HG03095 (cell line): ENCODE results near the gene ASAP2.
A peak's percentile ranks its signal among the peaks of the same experiment; 100 is the strongest.

ENCODE experiments used
- ATAC-seq: cut with Tn5 transposase; IDR thresholded peaks from one replicate; pipeline ENCODE4 v1.9.1; 2021; ENCODE audit warnings: moderate library complexity; ENCODE audit not compliant: unreplicated experiment

ASAP2 gene

DNA sequence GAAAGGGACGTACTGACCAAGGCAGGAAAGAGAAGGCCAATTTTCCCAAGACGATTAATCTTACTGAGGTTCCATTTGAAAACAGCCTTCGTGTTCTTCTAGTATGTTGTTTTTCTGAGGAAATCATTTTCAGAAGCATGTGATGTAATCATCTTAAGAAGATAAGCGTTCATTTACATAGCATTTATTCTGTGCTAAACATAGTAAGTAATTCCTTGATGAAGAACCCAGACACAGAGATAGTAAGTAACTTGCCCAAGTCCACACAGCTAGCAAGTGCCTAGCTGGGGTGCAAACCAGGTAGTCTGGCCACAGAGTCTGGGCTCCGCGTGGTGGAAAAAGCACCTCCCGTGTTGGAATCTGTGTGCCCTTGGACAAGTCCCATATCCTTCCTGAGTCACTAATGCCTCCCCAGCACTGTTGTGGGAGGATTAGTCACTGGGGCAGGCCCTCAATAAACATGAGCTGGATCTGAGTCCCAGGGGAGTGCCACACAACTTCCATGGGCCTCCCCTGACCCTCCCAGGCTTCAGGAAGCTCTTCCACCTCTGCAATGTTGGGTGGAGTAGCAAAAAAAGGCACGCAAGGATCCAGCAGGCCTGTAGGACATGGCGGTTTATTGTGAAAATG, 26.9 kb upstream of the ASAP2 start:
- ATAC-seq = no peak

DNA sequence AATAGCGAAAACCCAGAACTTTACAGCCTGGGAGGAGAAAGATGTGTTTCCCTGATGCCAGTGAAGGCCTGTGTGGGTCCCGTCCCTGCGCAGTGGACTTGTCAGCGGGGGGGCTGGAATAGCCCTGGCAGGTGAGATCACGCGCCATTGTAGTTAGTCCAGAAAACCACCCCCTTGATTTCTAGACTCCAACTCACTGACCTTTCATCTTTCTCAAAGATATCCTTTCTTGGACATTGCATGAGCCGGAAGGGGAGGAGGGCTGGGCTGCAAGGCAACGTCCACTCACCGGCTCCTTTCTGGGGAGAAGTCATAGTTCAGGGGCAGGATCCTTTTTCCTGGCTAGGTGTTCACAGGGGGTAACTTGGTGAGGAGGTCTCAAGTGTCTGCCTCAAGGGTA, 22.3 kb upstream of the ASAP2 start:
- ATAC-seq = no peak

DNA sequence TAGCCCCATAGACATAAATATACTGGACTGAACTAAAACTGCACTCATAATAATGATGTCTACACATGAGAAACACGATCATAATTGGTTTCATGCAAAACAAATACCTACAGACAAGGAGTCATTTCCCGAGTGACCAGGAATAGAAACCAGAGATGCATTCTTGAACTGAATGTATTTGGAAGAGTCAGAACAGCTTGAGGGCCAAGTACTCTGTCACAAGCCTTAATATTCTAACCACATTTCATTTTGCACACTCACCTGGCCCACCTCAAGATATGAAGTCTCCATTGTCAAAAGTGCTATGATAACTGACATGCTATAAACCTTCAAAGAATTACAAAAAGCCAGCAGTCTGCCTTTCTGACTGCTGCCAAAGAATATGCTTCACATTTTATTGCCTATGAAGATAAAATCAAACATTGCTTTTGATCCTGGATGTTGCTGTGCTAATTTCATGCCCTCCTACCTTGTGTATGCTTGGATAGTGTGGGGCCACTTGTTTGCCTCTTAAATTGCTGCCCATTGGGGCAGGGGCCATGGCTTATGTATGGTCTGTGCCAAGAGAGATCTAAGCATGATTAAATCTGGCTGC, 18.9 kb upstream of the ASAP2 start:
- ATAC-seq = no peak

DNA sequence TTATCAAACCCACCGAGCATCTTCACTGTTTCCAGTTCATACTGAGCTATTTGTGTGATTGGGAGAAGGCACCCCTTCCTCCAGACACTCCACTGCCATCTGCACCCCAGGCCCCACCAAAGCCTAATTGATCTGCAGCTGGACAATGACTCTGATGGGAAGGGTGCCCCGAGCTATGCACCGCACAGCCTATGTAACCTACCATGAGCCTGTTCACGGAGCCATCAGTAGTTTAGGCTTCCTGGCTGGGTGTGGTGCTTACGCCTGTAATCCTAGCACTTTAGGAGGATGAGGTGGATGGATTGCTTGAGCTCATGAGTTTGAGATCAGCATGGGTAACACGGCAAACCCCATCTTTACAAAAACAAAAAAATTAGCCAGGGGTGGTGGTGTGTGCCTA, 17.8 kb upstream of the ASAP2 start:
- no peak for ATAC-seq

DNA sequence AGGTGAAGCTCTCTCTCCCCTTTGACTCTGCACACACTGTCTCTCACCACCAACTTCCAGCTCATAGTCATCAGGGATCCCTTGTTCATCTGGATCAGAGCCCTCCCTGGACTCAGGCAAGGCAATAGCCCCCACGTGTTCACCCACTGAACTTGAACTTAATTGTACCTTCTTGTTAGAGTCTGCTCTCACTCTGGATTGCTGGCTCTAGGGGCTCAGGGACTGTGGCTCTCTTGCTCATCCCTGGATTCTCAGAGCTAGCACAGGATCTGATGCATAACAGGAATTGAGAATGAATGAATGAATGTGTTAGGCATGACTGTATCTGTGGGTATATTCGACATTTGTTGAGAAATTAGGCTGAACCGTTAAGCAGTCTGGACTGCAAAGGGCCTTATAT, 16.7 kb upstream of the ASAP2 start:
- ATAC-seq = no peak

DNA sequence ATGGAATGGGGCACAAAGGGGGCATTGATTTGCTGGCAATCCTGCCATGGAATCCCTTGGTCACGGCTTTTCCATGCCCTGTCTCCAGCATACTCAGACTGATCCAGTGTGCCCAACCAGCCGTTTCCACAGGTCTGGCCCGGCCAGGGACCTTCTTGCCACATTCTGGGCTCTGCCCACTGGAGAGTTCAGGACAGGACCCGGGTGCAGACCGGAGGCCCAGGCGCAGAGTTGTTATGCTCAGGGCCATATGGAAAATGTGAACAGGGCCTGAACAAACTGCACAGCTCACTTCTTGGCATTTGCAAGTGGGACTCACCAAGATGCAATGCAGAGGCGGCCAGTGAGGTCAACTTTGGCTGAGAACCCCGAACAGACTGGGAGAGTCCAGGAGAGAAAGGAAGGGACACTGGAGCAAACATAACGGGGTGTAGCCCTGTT, 15.6 kb upstream of the ASAP2 start:
- no peak for ATAC-seq

DNA sequence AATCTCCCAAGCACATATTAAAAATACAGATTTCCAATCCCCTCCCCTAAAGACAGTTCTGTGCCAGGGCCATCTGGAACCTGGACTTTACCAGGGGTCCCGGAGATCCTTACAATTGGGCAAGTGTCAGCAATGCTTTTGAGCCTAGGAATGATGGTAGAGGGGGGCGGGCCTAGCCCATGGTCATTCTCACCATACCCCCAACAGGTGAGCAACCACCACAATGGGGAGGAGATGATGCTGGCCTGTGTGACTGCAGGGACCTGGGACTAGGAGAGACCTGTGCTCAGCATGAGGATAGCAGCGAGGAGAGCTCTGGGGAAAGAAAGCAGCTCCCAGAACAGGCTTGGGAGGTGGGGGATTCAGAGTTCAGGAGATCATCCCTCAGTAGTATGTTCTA, 13.9 kb upstream of the ASAP2 start:
- ATAC-seq = no peak

DNA sequence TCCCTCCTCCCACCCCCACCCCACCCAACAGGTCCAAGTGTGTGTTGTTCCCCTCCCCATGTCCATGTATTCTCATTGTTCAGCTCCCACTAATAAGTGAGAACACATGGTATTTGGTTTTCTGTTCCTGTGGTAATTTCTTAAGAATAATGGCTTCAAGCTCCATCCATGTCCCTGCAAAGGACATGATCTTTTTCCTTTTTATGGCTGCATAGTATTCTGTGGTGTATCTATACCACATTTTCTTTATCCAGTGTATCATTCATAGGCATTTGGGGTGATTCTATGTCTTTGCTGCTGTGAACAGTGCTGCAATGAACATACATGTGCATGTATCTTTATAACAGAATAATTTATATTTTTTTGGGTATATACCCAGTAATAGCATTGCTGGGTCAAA, 12.3 kb upstream of the ASAP2 start:
- ATAC-seq = no peak

DNA sequence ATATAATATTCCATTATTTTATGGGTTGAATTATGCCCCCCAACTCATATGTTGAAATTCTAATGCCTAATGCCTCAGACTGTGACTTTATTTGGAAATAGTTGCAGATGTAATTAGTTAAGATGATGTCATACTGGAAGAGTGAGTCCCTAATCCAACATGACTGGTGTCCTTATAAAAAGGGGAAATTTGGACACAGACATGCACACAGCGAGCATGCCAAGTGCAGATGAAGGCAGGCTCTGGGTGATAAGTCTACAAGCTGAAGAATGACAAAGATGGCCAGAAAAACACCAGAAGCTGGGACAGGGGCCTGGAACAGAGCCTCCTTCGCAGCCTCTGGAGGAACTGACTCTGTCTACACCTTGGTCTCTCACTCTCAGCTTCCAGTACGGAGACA, 10.0 kb upstream of the ASAP2 start:
- no peak for ATAC-seq

DNA sequence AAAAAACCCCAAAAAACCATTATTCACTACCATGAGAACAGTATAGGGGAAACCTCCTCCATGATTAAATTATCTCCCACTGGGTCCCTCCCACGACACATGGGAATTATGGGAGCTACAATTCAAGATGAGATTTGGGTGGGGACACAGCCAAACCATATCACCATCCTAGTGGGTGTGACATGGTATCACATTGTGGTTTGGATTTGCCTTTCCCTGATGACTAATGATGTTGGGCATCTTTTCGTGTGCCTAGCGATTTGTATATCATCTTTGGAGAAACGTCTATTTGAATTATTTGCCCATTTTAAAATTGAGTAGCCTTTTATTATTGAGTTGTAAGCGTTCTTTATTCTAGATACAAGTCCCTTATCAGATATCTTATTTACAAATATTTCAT, 8.7 kb upstream of the ASAP2 start:
- ATAC-seq = no peak

DNA sequence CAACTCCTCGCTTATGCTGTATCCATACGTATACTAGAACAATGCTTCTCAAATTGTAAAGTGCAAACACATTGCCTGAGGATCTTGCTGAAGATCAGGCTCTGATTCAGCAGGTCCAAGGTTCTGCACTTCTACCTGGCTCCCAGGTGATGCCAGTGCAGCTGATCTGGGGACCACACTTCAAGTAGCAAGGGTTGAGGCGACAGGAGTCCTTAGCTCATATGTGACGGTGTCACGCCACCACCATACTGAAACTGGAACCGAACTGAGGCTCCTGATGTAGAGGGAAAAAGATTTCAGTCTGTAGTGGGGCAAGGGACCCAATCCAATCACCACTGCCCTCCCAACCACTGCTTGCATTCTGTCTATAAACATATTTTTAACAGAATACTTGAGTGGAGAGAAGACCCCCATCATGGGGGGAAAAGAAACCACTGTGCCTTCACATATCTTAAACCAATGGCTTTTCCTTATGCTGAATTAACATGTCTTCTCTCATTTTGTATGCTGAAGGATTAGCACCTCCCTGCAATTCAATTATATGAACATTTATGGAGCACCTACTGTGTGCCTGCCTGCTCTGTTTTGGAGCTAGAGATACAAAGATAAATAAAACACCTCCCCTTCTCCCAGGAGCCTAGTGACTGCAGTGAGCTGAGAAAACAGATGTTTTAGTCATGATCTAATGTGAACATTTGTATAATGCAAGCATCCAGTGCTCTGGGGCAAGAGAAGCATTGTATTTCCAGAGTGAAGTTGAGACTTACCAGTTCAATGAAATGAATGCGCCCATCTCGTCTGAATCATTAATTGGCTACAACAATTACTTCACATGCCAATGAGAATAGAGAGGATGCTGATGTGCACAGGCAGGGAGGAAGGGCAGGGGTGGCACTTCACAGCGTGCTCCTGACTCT, 6.6 kb upstream of the ASAP2 start:
- no peak for ATAC-seq

DNA sequence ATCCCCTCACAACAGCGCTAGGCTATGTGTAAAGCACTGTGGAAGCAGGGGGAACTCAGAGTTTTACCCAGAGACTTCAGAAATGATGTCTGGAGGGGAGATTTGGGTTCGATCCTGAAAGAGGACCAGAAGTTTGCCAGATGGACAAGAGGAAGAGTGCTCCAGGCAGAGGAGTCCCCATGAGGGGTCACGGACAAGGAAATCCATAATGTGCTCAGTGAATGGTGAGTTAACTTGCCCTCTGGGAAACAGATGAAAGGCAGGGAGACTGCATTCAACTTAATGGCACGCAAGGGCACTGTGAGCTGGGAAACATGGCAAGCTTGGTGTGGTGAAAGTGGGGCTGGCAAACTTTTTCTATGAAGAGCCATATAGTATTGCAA, 6.0 kb upstream of the ASAP2 start:
- no peak for ATAC-seq

DNA sequence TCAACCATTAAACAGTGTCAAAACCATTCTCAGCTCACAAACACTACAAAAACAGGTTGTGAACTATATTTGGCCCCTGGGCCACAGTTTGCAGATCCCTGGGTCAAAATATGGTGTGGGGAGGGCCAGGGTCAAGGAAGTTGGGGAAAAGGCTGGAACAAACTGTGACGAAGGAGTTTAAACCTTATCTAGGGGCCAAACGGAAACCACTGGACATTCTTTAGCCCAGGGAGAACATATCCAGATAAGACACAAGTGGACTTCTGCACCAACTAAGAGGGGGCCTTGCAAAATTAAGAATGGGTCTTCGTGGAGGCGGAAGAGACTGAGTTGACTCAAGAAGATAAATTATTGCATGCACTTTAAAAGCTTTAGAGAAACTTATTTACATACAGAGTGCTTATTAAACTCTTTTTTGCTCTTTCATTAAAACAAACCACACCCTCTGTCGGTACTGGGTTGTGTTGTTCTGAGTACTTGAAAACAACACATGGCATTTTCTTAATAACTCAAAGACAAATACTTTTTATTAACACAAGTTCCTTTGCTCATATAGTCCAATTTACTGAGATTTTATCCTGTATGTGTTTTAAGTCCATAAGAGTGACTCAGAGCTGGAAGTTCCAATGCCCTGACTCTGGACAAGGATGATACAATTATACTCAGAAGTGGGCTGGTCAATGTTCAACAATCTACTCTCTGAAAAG, 5.3 kb upstream of the ASAP2 start:
- no peak for ATAC-seq

DNA sequence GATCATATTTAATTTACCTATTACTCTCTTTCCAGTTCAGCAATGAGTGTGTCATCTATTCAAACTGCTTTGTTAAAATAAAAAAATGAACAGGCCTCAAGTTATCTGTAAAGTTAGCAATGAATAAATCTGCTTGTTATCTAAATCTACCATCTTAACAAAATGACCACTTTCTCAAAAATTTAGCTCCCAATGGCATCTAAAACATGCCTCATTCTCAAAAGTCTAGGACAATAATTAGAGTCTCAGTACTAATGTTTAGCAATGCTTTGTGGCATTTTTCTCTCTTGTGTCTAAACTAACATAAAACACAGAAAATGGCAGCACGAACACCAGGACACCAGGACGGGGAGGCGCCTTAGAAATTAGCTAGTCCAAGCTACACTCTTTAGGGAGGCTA, 3.6 kb upstream of the ASAP2 start:
- no peak for ATAC-seq

DNA sequence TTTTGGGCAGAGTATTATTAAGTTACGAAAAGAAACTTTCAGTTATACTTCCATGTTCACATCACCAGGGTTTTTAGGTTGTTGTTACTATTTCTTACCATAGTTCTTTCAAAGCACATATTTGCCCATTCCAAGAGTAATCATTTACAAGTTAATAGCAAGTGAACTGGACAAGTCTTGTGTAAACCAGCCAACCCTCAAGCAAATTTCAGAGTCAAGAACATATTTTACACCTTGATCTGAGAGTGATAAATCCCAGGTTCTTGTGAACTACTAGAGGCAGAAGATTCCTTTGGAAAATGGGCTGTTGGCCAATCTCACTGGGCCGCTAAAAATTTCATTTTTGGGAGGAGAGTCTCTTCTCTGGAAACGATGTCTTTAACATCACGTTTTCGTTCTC, 2.7 kb upstream of the ASAP2 start:
- ATAC-seq = no peak

DNA sequence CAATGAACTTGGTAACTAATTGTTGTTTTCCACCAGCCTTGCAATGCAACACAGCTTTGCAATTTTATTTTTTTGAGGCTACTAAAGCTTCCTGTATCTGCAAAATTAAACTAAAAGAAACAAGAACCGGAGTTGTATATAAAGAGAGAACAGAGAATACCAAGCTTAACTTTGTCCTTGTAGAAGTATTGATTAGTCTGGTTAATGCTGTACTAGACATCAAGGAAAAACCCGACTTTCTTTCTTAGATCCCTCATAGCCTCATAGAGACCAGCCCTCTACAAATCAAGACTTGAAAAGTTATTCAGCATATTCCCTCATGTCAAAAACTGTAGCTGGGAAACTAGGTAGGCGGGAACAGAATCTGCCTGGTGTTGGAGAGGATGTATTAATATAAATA, 1.7 kb upstream of the ASAP2 start:
- no peak for ATAC-seq

DNA sequence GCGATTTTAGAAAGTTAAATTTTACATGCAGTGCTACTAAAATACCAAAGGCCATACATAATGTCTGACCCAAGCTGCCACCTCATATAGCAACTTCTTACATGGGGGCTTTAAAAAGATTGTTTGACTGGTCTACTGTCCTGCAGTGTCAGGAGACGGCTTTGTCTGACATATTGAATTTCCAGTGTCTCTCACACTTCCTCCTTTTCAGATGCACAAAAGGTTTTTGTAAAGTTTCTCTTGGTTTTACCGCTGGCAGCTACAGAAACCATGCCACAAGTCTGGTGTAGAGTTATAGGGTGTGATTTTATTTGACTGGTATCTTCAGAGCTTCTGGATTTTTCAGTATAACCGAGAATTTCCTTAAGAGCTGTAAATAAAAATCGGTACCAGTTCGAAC, 1.1 kb upstream of the ASAP2 start:
- no peak for ATAC-seq

DNA sequence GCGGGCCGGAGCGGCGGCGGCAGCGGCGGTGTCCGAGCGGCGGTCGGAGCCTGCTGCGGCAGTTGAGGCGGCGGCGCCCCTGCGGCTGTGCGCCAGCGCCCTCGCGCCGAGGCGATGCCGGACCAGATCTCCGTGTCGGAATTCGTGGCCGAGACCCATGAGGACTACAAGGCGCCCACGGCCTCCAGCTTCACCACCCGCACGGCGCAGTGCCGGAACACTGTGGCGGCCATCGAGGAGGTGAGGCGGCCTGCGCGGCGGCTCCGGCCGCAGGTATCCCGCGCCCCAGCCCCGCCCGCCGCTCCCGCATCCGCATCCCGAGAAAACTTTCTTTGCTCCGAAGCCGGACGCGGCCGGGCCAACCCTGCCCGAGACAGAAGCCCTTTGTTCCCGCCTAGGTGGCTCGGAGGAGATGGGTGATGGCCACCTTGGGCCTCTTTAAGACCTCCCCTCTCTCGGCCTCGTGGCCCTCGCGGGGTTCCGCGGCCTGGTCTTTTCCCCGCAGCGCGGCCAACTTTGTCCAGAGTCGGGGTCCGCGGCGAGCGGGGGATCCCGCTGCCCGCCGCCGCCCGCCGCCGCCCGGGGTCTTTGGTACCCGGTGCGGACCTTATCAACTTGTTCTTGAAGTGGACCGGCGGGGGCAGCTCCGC, 504 bp downstream of the ASAP2 start:
- ATAC-seq = peak; percentile 20

DNA sequence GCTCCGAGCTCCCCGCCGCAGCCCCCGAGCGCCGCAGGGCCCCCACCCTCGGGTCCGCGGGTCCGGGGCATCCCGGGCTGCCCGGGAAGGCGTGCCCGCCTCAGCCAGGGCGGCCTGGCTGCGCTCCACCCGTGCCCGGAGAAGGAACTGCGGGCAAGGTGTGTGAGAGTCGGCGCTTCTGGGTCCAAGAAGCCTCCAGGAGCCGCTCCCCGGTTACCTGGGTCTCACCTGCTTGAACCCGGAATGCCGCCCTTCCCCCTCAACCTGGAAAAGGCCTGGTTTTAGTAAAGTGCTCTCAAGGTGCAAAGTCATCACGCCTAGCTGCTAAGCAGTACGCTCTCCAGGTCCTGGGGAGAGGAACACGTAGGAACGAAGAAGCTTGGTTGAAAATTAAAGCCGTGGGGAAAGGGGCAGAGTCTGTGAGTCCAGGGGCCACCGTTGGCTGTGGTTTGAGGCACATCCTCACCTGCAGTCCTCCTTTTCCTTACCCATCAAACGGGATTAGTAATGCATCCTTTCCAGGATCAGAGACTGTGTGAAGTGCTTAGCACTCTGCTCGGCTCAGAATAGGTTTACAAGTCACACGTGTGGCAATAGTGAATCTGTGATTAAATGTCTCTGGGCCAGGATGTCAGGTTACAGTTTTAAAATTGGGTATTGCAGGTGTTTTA, 1.2 kb downstream of the ASAP2 start:
- ATAC-seq = no peak

DNA sequence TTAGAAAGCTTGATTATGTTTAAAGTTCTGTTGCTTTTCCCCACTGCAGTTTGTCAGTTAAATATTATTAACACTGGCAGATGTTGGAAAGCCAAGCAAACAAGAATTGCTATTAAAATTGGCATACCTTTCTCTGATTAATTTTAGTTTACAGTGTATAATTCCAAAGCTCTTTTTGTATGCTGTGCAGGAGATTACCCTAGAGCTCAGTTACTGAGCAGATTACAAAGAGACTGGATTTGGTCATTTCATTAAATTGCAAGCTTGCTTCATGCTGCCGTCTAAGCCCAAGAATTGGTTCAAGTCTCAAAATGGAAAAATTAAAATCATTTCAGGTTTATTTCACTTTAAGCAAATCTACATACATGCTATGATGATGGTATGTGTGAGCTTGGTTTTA, 2.3 kb downstream of the ASAP2 start:
- no peak for ATAC-seq

DNA sequence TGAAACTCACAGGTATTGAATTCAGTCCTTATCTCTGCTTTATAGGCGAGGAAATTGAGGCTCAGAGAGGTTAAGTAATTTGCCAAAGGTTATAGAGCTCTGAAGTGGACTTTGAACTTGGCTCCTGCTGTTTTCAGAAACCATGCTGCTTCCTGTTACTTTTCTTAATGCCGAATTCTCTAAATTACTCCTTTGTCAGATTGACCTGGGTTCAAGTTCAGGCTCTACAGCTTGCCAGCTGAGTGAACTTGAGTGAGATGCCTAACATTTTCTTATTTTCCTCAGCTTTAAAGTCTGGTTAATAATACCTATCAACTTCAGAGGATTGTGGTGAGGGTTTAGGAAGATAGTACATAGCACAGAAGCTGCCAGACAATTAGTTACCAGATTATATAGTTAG, 3.4 kb downstream of the ASAP2 start:
- ATAC-seq = no peak
